ENCODE data around the gene ZNF280C.

The ZNF280C gene

DNA sequence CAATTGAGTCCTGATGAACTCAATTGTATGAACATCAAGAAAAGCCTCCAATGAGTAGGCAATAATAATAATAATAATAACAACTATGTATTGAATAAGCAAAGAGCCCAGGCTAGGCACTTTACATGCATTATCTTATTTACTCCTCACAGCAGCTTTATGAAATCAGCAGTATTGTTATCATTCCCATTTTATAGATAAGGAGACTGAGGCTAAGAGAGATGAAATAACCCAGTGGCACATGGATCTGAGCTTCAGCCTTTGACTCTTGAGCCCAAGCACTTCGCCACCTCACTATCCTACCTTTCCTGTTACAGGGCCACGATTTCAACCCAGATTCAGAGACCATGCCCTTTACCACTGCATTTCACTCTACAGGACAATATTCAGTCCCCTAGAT lies 93.8 kb downstream of the ZNF280C start:
- DNase-seq = no peak

DNA sequence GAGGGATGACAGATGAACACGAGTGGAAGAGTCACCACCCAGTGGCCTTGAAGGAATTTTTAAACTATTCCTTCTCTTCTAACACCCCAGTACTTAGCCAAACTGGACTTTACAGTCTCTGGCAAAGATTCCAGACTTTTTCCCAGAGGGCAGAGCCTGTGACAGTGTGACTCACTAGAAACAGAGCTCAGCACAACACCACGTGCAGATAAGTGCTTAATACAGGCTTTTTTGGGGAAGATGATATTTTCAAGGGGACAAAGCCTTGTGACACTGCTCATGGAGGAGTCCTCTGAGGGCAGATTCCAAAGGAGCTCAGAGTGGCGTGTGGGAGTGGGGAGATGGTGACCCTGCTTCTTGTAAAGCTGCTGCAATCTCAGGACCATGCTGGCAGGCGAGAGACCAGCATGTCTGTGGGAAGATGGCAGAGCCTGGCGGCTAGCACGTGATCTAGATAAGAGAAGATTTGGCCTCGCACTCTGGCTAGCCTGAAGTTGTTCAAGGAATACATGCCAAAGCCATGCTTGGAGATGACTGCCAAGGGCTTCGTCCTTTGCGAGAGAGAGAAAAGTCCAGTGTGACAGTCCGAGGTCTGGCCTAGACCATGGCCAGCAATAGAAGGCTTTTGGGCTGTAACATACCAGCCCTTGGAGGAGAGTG lies 94.5 kb downstream of the ZNF280C start:
- DNase-seq = no peak

DNA sequence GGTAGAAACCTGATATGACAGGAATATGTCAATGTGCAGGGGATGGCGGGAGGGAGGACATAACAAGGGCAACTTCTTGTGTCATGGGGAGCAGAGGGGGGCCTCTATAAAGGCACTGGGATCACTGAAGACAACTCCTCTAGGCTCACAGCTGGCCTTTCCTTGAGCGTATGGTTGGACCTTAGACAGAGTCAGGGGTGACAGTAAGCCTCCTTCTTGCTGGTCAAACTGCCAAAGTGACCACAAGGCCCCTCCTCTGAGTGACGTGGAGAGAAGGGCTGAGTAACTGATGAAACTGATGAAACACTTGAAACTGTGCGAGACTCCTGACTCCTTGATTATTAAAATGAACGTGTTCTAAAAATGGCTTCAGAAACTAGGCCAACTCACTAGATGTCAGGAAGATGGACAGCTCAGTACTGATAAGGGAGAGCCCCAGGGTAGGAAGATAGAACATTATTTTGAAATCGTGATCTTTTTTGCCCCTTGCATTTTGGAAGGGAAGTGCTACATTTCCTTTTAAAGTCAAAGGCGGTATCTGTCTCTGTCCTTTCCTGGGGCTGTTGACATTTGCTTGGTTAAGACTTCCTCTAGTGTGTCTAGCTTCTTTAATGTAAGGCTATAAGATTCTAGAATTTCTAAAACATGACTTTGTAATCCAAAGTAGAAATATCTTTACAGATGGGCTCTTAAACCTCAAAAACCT lies 95.4 kb downstream of the ZNF280C start:
- DNase-seq = peak in 1 of 6 experiments; percentile 2

DNA sequence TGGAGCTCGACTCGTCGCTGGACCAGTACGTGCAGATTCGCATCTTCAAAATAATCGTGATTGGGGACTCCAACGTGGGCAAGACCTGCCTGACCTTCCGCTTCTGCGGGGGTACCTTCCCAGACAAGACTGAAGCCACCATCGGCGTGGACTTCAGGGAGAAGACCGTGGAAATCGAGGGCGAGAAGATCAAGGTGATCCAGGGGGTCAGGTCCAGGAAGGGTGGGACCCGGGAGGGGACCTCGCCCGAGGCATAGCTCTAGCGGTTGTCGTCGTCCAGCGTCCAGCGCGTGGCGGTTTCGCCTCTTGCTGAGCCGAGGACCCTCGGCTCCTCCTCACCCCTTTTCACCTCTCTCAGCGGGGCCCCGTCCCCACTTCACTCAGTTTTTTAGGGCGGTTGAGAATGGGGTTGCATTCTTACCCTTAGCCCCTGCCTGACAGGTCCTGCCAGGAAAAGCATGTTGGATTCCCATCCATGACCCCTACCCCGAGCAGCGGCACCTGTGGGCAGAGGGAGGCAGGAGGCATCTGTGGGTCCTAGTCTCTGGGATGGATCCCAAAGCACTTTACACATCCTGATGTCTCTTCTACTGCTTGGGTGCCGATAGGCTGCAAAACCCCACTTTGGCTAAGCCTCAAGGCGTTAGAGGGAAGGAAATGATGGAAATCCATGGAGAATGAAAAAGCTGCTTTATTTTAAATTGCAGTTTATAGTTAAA lies 96.4 kb downstream of the ZNF280C start:
- peak in 1 of 6 experiments; percentile 35 for DNase-seq

GRCh38 chrX:130171446-130172126 lies 97.1 kb downstream of the ZNF280C start, which contains the start of gene RAB33A:
TSS of gene RAB33A (plus strand) at chrX:130171962. CDS start at chrX:130172063, 101 bp downstream.
- peak; percentile 13 to 55 (median 26) for DNase-seq

- peak; percentile 29 to 65 (median 44) for DNase-seq
Observed at GRCh38 chrX:130170752-130171445, 97.8 kb downstream of the ZNF280C start.

GRCh38 chrX:130167040-130167439 lies 101.7 kb downstream of the ZNF280C start:
- no peak for DNase-seq

DNA sequence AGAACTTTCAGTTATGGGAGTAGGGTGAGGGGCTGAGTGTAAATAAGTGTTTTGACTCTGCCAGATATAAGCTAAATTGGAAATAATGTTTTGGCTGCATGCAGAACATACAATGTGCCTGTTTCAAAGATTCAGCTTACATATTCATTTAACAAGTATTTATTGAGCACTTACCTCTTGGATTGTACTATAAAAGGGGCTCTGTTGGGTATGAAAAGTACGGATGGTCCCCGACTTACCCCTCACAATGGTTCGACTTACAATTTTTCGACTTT lies 102.3 kb downstream of the ZNF280C start:
- no peak for DNase-seq

- peak; percentile 76 to 84 (median 82) for DNase-seq
Observed at GRCh38 chrX:130165703-130166502, 102.8 kb downstream of the ZNF280C start, which contains the start of gene AIFM1. TSS of gene AIFM1 (minus strand) at chrX:130165841. CDS start at chrX:130165656, 185 bp downstream.

DNA sequence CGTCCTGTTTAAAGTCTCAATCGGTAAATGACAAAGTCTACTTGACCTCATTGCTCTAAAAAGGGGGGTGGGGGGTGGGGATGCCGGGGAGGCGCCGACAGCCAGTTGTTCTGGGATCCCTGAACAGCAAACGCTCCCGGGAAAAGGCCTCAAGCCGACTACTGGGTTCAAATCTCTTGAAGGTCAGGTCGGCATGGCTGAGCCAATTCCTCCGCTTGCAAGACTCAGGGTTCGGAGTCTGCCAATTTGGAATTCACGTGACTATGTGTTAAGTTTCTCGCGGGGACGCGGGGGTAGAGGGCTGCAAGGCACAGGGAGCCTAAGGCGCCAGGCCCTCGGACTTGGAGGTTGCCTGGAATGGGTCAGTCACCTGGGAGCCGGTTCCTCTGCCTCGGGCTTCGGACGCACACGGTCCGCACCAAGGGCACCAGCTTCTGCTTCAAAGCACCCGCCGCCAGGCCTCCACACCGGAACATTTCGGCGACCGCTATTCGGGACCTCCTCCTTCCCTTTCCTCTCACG lies 103.5 kb downstream of the ZNF280C start:
- no peak for DNase-seq

- no peak for DNase-seq
Observed at GRCh38 chrX:130163398-130163797, 105.3 kb downstream of the ZNF280C start.

DNA sequence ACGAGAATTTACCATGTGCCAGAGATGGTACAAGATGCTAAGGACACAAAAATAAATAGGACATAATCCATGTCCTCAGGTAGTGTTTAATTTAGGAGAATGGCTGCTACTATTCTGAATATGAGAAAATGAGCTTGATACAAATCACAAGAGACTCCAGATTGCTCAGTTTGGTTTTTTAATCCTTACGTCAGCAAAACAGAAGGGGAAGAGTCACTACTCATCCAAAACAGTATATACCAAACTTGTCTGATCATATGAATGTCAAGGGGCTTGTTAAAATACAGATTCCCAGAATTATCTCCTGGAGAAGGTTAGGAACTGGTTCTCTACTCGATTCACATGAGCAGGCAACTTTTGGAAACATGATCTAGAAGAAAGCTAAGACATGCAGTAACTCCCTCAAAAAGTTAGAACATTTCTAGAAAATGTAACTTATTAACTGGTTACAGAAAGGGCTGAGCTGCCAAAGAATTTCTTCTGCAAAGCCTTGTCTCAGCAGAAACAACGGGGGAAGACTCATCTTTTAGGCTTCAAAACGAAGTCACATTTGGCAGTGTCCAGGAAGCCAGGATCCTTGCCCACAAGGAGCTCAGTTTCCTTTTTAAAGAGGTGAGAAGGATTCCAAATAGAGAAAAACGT lies 106.5 kb downstream of the ZNF280C start:
- DNase-seq = no peak

DNA sequence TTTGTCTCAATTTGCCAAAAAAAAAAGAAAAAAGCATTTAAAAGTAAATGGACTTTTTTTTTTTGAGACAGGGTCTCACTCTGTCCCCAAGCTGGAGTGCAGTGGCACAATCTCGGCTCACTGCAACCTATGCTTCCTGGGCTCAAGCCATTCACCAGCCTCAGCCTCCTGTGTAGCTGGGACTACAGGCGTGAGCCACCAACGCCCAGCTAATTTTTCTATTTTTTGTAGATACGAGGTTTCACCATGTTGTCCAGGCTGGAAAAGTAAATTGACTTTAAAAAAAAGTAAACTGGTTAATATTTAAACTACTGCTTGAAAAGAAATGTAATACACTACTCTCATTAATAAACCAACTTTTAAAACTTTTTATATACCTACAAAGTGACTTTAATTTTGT lies 108.9 kb downstream of the ZNF280C start:
- no peak for DNase-seq

DNA sequence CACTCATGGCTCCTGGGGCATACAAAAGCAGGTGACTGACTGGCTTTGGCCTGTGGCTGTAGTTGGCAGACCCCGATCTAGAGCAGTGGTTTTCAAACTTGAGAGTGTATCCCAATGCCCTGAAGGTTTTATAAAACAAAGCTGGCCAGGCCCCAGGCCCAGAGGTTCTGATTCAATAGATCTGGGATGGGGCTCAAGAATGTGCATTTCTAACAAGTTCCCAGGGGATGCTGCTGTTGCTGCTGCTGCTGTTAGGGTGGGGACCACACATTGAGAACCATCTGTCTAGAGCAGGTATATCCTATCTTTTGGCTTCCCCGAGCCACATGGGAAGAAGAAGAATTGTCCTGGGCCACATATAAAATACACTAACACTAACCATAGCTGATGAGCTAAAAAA lies 110.4 kb downstream of the ZNF280C start:
- DNase-seq = no peak

DNA sequence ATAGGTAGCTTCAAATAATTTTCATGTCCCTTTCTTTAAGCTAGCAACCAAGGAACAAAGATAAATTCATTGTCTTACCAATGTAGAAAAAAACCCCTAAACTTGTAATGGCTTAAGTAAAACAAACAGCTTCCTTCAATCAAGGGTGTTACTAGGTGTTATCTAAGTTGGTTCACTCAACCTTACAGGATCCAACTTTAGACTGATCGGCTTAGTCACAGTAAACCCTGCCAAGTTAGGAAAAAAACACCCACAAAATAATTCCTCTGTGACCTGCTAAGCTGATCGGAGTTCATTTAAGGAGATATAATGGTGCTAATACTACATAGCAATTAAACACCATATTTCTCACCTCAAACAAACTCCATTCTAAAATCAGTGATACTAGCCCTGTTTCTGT lies 113.1 kb downstream of the ZNF280C start:
- no peak for DNase-seq
